D721Med (cell line): ENCODE measurements around the gene TUBAL3.

ENCODE experiments used
- DNase-seq: peaks from one replicate; pipeline ENCODE4 v3.0.0; 2011; ENCODE audit warnings: low spot score; ENCODE audit not compliant: insufficient read length
- FAIRE-seq: peaks from 2 replicates; lab custom pipeline; 2011; peaks lifted over from hg19 to GRCh38; lab: Jason Lieb, UNC
- CTCF ChIP-seq: IDR thresholded peaks from 2 replicates; pipeline ENCODE4 v1.5.1; 2012; ENCODE audit warnings: mild to moderate bottlenecking, control low read depth; ENCODE audit not compliant: insufficient read depth; ENCODE audit errors: missing control alignments

Gene TUBAL3

GRCh38 chr10:5360318-5360915 lies 44.2 kb downstream of the TUBAL3 start:
- DNase-seq (no peak), FAIRE-seq (no peak)
- no peak for TF ChIP-seq CTCF

GRCh38 chr10:5356302-5356763 lies 48.3 kb downstream of the TUBAL3 start:
- DNase-seq = no peak
- no peak for TF ChIP-seq CTCF
- FAIRE-seq = no peak

- DNase-seq (no peak), FAIRE-seq (no peak)
- no peak for TF ChIP-seq CTCF
These were observed 48.9 kb downstream of the TUBAL3 start for GRCh38 chr10:5355594-5356301.

- DNase-seq (no peak), FAIRE-seq (no peak)
- no peak for TF ChIP-seq CTCF
These were observed 50.6 kb downstream of the TUBAL3 start for GRCh38 chr10:5354068-5354467.

GRCh38 chr10:5349362-5349761 lies 55.3 kb downstream of the TUBAL3 start:
- DNase-seq = no peak
- no peak for FAIRE-seq
- no peak for TF ChIP-seq CTCF

GRCh38 chr10:5346881-5347280 lies 57.7 kb downstream of the TUBAL3 start:
- DNase-seq = no peak
- no peak for FAIRE-seq
- TF ChIP-seq CTCF = no peak

GRCh38 chr10:5344746-5345145 lies 59.9 kb downstream of the TUBAL3 start:
- no peak for TF ChIP-seq CTCF
- FAIRE-seq (no peak), DNase-seq (no peak)
